ENCODE results near the gene VDAC2. TPM values are rescaled to one million over a fixed set of nuclear protein-coding genes. Genes with fewer than 3 reads are reported as not detected.

The VDAC2 gene
- total RNA-seq, 1 experiment from 2014 or later: 303 TPM

GRCh38 chr10:75272896-75273295, 62.3 kb downstream of the VDAC2 start:
- no TSS peak for BruUV-seq (replicated peaks)
- Mint-ChIP-seq H3K4me1 (ENCODE audit: insufficient read depth, unreplicated experiment) (no peaks in the 10 kb centered on the region), H3K9me3 (ENCODE audit: unreplicated experiment) (no peaks in the 10 kb centered on the region), H3K27ac (ENCODE audit: low read depth, unreplicated experiment) (no peak overlapping the region), H3K27me3 (ENCODE audit: insufficient read depth, unreplicated experiment) (no peaks in the 10 kb centered on the region), H3K4me3 (ENCODE audit: unreplicated experiment) (no peak overlapping the region), H3K36me3 (ENCODE audit: insufficient read depth, unreplicated experiment) (no peaks in the 10 kb centered on the region)
- TF ChIP-seq CTCF (IDR thresholded peaks at IDR 0.05; ENCODE audit: unreplicated experiment): no peak
- ChIA-PET POLR2A (interaction anchor here (0.9 kb wide), 1 partner anchor 22 kb away, joined by 3 read pairs; no protein-coding TSS in a partner anchor), CTCF (no interaction called here)
- intact Hi-C loops (cut with micrococcal nuclease): no loop called here
- no peak for DNase-seq (ENCODE audit: unreplicated experiment)

GRCh38 chr10:75276069-75276872, 65.7 kb downstream of the VDAC2 start:
- POLR2A ChIA-PET: interaction anchor here (0.6 kb wide), 1 partner anchor 128 kb away, joined by 4 read pairs; no protein-coding TSS in a partner anchor
- TF ChIP-seq CTCF (IDR thresholded peaks at IDR 0.05; ENCODE audit: unreplicated experiment): no peak
- no peaks in the 10 kb centered on the region for H3K27me3 Mint-ChIP-seq (ENCODE audit: insufficient read depth, unreplicated experiment)
- CTCF ChIA-PET: no interaction called here
- H3K9me3 Mint-ChIP-seq (ENCODE audit: unreplicated experiment): no peaks in the 10 kb centered on the region
- no TSS peak for BruUV-seq (replicated peaks)
- no peaks in the 10 kb centered on the region for H3K4me1 Mint-ChIP-seq (ENCODE audit: insufficient read depth, unreplicated experiment)
- no peak for DNase-seq (ENCODE audit: unreplicated experiment)
- no peaks in the 10 kb centered on the region for H3K36me3 Mint-ChIP-seq (ENCODE audit: insufficient read depth, unreplicated experiment)
- H3K4me3 Mint-ChIP-seq (ENCODE audit: unreplicated experiment): no peak overlapping the region
- H3K27ac Mint-ChIP-seq (ENCODE audit: low read depth, unreplicated experiment): no peak overlapping the region
- intact Hi-C loops (cut with micrococcal nuclease): no loop called here

- H3K27me3 Mint-ChIP-seq (ENCODE audit: insufficient read depth, unreplicated experiment): no peaks in the 10 kb centered on the region
- no peaks in the 10 kb centered on the region for H3K36me3 Mint-ChIP-seq (ENCODE audit: insufficient read depth, unreplicated experiment)
- no peaks in the 10 kb centered on the region for H3K9me3 Mint-ChIP-seq (ENCODE audit: unreplicated experiment)
- ChIA-PET POLR2A (no interaction called here), CTCF (interaction anchor here (0.6 kb wide), 1 partner anchor 1400 kb away, joined by 3 read pairs; no protein-coding TSS in a partner anchor)
- intact Hi-C loops (cut with micrococcal nuclease): no loop called here
- H3K4me3 Mint-ChIP-seq (ENCODE audit: unreplicated experiment): no peak overlapping the region
- DNase-seq (ENCODE audit: unreplicated experiment): no peak
- no peaks in the 10 kb centered on the region for H3K4me1 Mint-ChIP-seq (ENCODE audit: insufficient read depth, unreplicated experiment)
- TF ChIP-seq CTCF (IDR thresholded peaks at IDR 0.05; ENCODE audit: unreplicated experiment): no peak
- no peak overlapping the region for H3K27ac Mint-ChIP-seq (ENCODE audit: low read depth, unreplicated experiment)
- BruUV-seq (replicated peaks): no TSS peak
Measured at GRCh38 chr10:75280236-75280635, 69.6 kb downstream of the VDAC2 start.

Other genes with a start within 250 kb of the VDAC2 start
- 28.1 and 33.9 TPM in 2 replicates for gene SAMD8, start 99.1 kb upstream of the VDAC2 start, total RNA-seq (2022)
- 18.3 and 34.3 TPM in 2 replicates for gene COMTD1, start 25.2 kb downstream of the VDAC2 start, total RNA-seq (2022)
- gene ZNF503, start 191.0 kb downstream of the VDAC2 start, total RNA-seq (2022): 7.3 and 8.1 TPM in 2 replicates
- gene LRMDA, start 220.8 kb downstream of the VDAC2 start, total RNA-seq (2022): not detected in 2 replicates

All from MCF 10A (cell line).